Hepatic stellate cell (primary cell): ENCODE measurements around the gene TENT4B.
A peak's percentile ranks its signal among the peaks of the same experiment; 100 is the strongest.
"Not testable (repeated sequence)": the region's sequence is repeated elsewhere in the genome, so short reads cannot be mapped to it uniquely, and the experiment has no call there.

Experiments used
- DNase-seq: peaks from one replicate; pipeline ENCODE4 v3.0.0; 2011; ENCODE audit warnings: low spot score

Gene TENT4B

GRCh38 chr16:50154420-50154950 is 1.4 kb downstream of the TENT4B start:
- no peak for DNase-seq

GRCh38 chr16:50155925-50156324 is 2.8 kb downstream of the TENT4B start:
- no peak for DNase-seq

- no peak for DNase-seq
These were observed 3.5 kb downstream of the TENT4B start for GRCh38 chr16:50156590-50156989.

GRCh38 chr16:50160495-50161164 is 7.5 kb downstream of the TENT4B start:
- peak; percentile 67 for DNase-seq

GRCh38 chr16:50161950-50162349 is 8.8 kb downstream of the TENT4B start:
- DNase-seq, result no peak

- no peak for DNase-seq
These were observed 12.4 kb downstream of the TENT4B start for GRCh38 chr16:50165473-50165872.

GRCh38 chr16:50166511-50167500 is 13.7 kb downstream of the TENT4B start:
- DNase-seq, result no peak

- no peak for DNase-seq
These were observed 14.4 kb downstream of the TENT4B start for GRCh38 chr16:50167556-50167955.

- DNase-seq, result no peak
These were observed 16.5 kb downstream of the TENT4B start for GRCh38 chr16:50169555-50170096.

- not testable (repeated sequence) for DNase-seq
These were observed 18.7 kb downstream of the TENT4B start for GRCh38 chr16:50171773-50172172.

- no peak for DNase-seq
These were observed 19.3 kb downstream of the TENT4B start for GRCh38 chr16:50172195-50172922.

- no peak for DNase-seq
These were observed 20.2 kb downstream of the TENT4B start for GRCh38 chr16:50173316-50173715.

GRCh38 chr16:50178491-50178941 is 25.4 kb downstream of the TENT4B start:
- no peak for DNase-seq

GRCh38 chr16:50182441-50182840 is 29.3 kb downstream of the TENT4B start:
- no peak for DNase-seq

- no peak for DNase-seq
These were observed 30.2 kb downstream of the TENT4B start for GRCh38 chr16:50183316-50183715.

GRCh38 chr16:50185005-50185505 is 31.9 kb downstream of the TENT4B start:
- no peak for DNase-seq

- no peak for DNase-seq
These were observed 35.6 kb downstream of the TENT4B start for GRCh38 chr16:50188619-50189136.

- DNase-seq, result no peak
These were observed 37.2 kb downstream of the TENT4B start for GRCh38 chr16:50190292-50190691.

GRCh38 chr16:50192386-50193050 is 39.4 kb downstream of the TENT4B start:
- no peak for DNase-seq

- no peak for DNase-seq
These were observed 40.5 kb downstream of the TENT4B start for GRCh38 chr16:50193594-50193993.

- DNase-seq, result no peak
These were observed 42.2 kb downstream of the TENT4B start for GRCh38 chr16:50195276-50195675.
